HEK293 (cell line): ENCODE results near the gene LAMA2.

Experiments used
- CTCF ChIP-seq: fragments of 450-650 bp; formaldehyde crosslinking; IDR thresholded peaks from 2 replicates; pipeline ENCODE4 v1.5.1; 2016; ENCODE audit warnings: missing biosample characterization, missing genetic modification characterization
- ZBTB1 ChIP-seq: fragments of 450-650 bp; formaldehyde crosslinking; IDR thresholded peaks from 2 replicates; pipeline ENCODE4 v1.5.1; 2016; ENCODE audit warnings: missing biosample characterization, missing genetic modification characterization
- ZNF530 ChIP-seq: fragments of 450-650 bp; formaldehyde crosslinking; IDR thresholded peaks from 2 replicates; pipeline ENCODE4 v1.5.1; 2016; ENCODE audit warnings: low read depth, missing biosample characterization, missing genetic modification characterization
- ZNF560 ChIP-seq: fragments of 450-650 bp; formaldehyde crosslinking; IDR thresholded peaks from 2 replicates; pipeline ENCODE4 v1.5.1; 2017; ENCODE audit warnings: missing biosample characterization, missing genetic modification characterization, borderline replicate concordance
- TF ChIP-seq, protein P1 (sequence below): fragments of 450-650 bp; formaldehyde crosslinking; IDR thresholded peaks from 2 replicates; pipeline ENCODE4 v1.5.1; 2017; ENCODE audit warnings: missing biosample characterization, missing genetic modification characterization
- TF ChIP-seq, protein P2 (sequence below): fragments of 450-650 bp; formaldehyde crosslinking; IDR thresholded peaks from 2 replicates; pipeline ENCODE4 v1.5.1; 2016; ENCODE audit warnings: missing biosample characterization, missing genetic modification characterization
- TF ChIP-seq, protein P3 (sequence below): fragments of 450-650 bp; formaldehyde crosslinking; optimal IDR thresholded peaks from 2 replicates; pipeline ENCODE3; 2016; ENCODE audit warnings: missing biosample characterization, mild to moderate bottlenecking, missing genetic modification characterization
- TF ChIP-seq, protein P4 (sequence below): fragments of 450-650 bp; formaldehyde crosslinking; IDR thresholded peaks from 2 replicates; pipeline ENCODE4 v1.5.1; 2016; ENCODE audit warnings: missing biosample characterization, missing genetic modification characterization
- TF ChIP-seq, protein P5 (sequence below): fragments of 450-650 bp; formaldehyde crosslinking; IDR thresholded peaks from 2 replicates; pipeline ENCODE4 v1.5.1; 2016; ENCODE audit warnings: missing biosample characterization, missing genetic modification characterization

DNA sequence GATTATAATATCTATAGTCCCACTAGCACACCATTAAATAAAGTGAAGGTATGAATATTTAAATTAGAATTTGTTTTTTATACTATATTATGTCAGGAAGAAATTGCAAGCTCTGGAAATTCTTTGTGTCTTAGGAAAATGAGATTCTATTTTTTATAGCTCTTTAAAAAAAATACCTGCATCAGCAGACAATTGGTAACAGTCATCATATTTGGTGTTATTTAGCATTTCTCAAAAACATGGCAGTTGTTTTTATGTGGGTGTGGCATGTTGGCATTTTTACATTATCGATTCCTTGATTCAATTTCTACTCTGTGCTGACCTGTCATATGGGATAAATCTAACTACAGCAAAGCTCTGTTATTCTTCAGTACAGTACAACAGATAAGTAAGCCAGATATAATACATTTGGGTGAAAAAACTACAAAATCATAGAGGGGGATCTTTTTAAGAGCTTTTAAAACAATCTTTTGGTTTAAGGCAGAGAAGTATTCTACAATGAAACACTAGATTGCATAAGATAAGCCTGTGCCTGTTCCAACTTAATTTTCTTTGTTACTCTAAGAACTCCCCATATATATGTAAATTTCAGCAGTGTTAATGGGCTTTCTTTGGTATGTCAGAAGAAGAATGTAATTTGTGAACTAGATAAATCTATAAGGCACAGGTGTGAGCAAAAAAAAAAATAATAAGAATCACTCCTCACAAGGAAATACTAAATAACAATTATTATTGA is 71.5 kb downstream of the LAMA2 start:
- TF ChIP-seq ZNF560 (no peak), CTCF (tag by site-specific recombination) (no peak), ZBTB1 (tag by site-specific recombination) (no peak), ZNF530 (no peak)
- TF ChIP-seq, protein P1, sequence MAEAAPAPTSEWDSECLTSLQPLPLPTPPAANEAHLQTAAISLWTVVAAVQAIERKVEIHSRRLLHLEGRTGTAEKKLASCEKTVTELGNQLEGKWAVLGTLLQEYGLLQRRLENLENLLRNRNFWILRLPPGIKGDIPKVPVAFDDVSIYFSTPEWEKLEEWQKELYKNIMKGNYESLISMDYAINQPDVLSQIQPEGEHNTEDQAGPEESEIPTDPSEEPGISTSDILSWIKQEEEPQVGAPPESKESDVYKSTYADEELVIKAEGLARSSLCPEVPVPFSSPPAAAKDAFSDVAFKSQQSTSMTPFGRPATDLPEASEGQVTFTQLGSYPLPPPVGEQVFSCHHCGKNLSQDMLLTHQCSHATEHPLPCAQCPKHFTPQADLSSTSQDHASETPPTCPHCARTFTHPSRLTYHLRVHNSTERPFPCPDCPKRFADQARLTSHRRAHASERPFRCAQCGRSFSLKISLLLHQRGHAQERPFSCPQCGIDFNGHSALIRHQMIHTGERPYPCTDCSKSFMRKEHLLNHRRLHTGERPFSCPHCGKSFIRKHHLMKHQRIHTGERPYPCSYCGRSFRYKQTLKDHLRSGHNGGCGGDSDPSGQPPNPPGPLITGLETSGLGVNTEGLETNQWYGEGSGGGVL (tag by site-specific recombination), result no peak
- TF ChIP-seq, protein P2, sequence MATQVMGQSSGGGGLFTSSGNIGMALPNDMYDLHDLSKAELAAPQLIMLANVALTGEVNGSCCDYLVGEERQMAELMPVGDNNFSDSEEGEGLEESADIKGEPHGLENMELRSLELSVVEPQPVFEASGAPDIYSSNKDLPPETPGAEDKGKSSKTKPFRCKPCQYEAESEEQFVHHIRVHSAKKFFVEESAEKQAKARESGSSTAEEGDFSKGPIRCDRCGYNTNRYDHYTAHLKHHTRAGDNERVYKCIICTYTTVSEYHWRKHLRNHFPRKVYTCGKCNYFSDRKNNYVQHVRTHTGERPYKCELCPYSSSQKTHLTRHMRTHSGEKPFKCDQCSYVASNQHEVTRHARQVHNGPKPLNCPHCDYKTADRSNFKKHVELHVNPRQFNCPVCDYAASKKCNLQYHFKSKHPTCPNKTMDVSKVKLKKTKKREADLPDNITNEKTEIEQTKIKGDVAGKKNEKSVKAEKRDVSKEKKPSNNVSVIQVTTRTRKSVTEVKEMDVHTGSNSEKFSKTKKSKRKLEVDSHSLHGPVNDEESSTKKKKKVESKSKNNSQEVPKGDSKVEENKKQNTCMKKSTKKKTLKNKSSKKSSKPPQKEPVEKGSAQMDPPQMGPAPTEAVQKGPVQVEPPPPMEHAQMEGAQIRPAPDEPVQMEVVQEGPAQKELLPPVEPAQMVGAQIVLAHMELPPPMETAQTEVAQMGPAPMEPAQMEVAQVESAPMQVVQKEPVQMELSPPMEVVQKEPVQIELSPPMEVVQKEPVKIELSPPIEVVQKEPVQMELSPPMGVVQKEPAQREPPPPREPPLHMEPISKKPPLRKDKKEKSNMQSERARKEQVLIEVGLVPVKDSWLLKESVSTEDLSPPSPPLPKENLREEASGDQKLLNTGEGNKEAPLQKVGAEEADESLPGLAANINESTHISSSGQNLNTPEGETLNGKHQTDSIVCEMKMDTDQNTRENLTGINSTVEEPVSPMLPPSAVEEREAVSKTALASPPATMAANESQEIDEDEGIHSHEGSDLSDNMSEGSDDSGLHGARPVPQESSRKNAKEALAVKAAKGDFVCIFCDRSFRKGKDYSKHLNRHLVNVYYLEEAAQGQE (tag by site-specific recombination), result no peak
- TF ChIP-seq, protein P3, sequence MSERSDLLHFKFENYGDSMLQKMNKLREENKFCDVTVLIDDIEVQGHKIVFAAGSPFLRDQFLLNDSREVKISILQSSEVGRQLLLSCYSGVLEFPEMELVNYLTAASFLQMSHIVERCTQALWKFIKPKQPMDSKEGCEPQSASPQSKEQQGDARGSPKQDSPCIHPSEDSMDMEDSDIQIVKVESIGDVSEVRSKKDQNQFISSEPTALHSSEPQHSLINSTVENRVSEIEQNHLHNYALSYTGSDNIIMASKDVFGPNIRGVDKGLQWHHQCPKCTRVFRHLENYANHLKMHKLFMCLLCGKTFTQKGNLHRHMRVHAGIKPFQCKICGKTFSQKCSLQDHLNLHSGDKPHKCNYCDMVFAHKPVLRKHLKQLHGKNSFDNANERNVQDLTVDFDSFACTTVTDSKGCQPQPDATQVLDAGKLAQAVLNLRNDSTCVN, result no peak
- TF ChIP-seq, protein P4, sequence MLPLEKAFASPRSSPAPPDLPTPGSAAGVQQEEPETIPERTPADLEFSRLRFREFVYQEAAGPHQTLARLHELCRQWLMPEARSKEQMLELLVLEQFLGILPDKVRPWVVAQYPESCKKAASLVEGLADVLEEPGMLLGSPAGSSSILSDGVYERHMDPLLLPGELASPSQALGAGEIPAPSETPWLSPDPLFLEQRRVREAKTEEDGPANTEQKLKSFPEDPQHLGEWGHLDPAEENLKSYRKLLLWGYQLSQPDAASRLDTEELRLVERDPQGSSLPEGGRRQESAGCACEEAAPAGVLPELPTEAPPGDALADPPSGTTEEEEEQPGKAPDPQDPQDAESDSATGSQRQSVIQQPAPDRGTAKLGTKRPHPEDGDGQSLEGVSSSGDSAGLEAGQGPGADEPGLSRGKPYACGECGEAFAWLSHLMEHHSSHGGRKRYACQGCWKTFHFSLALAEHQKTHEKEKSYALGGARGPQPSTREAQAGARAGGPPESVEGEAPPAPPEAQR (tag by site-specific recombination), result no peak
- TF ChIP-seq, protein P5, sequence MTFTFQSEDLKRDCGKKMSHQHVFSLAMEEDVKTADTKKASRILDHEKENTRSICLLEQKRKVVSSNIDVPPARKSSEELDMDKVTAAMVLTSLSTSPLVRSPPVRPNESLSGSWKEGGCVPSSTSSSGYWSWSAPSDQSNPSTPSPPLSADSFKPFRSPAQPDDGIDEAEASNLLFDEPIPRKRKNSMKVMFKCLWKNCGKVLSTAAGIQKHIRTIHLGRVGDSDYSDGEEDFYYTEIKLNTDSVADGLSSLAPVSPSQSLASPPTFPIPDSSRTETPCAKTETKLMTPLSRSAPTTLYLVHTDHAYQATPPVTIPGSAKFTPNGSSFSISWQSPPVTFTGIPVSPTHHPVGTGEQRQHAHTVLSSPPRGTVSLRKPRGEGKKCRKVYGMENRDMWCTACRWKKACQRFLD (tag by site-specific recombination), result no peak
